Forelimb muscle (tissue), 1 donor: ENCODE data around the gene MDM2. TPM values are rescaled to one million over a fixed set of nuclear protein-coding genes. Genes with fewer than 3 reads are reported as not detected.
"Not testable (repeated sequence)": the region's sequence is repeated elsewhere in the genome, so short reads cannot be mapped to it uniquely, and the experiment has no call there.

ENCODE experiments used
- DNase-seq: peaks from one replicate; pipeline ENCODE4 v3.0.0-alpha.2; 2013; ENCODE audit warnings: low read depth
- polyA plus RNA-seq: library from polyadenylated mRNA; unstranded; fragments of 120-200 nt; gene quantifications from one replicate; pipeline ENCODE4 v1.2.1, GENCODE V29; 2013; ENCODE audit not compliant: insufficient read length

The MDM2 gene
- polyA plus RNA-seq, 1 donor, result 40.9 TPM

- no peak for DNase-seq
Observed at GRCh38 chr12:68785823-68786222, 22.2 kb upstream of the MDM2 start.

- no peak for DNase-seq
Observed at GRCh38 chr12:68786929-68787328, 21.0 kb upstream of the MDM2 start.

- DNase-seq, result no peak
Observed at GRCh38 chr12:68788554-68789143, 19.3 kb upstream of the MDM2 start.

- DNase-seq, result no peak
Observed at GRCh38 chr12:68789144-68789878, 18.7 kb upstream of the MDM2 start.

- no peak for DNase-seq
Observed at GRCh38 chr12:68790081-68790951, 17.7 kb upstream of the MDM2 start.

GRCh38 chr12:68790952-68791234 lies 17.1 kb upstream of the MDM2 start:
- no peak for DNase-seq

GRCh38 chr12:68791897-68792481 lies 16.0 kb upstream of the MDM2 start:
- no peak for DNase-seq

- no peak for DNase-seq
Observed at GRCh38 chr12:68792952-68793351, 15.0 kb upstream of the MDM2 start.

GRCh38 chr12:68793436-68793835 lies 14.5 kb upstream of the MDM2 start:
- no peak for DNase-seq

GRCh38 chr12:68793975-68794652 lies 13.9 kb upstream of the MDM2 start:
- no peak for DNase-seq

GRCh38 chr12:68794653-68795251 lies 13.2 kb upstream of the MDM2 start:
- no peak for DNase-seq

GRCh38 chr12:68796399-68796798 lies 11.6 kb upstream of the MDM2 start:
- DNase-seq, result no peak

- no peak for DNase-seq
Observed at GRCh38 chr12:68798882-68799234, 9.1 kb upstream of the MDM2 start.

- DNase-seq, result no peak
Observed at GRCh38 chr12:68800294-68800693, 7.7 kb upstream of the MDM2 start.

- DNase-seq, result not testable (repeated sequence)
Observed at GRCh38 chr12:68801124-68801523, 6.9 kb upstream of the MDM2 start.

GRCh38 chr12:68802372-68802745 lies 5.6 kb upstream of the MDM2 start:
- DNase-seq, result not testable (repeated sequence)

- DNase-seq, result not testable (repeated sequence)
Observed at GRCh38 chr12:68802911-68803651, 4.9 kb upstream of the MDM2 start.

GRCh38 chr12:68803948-68804656 lies 3.9 kb upstream of the MDM2 start:
- DNase-seq, result no peak

GRCh38 chr12:68804657-68805591 lies 3.1 kb upstream of the MDM2 start:
- no peak for DNase-seq
